CD4-positive, alpha-beta T cell (primary cell): ENCODE results near the gene CHD2. TPM values are rescaled to one million over a fixed set of nuclear protein-coding genes. Genes with fewer than 3 reads are reported as not detected.

Experiments used
- ATAC-seq: fragments of 200-7000 bp; cut with Tn5 transposase; one replicate; pipeline ENCODE4 v1.10.0; 2022; ENCODE audit warnings: mild to moderate bottlenecking; ENCODE audit not compliant: poor library complexity
- CTCF ChIA-PET: fragments of 350-600 bp; sonication (Branson Sonifier 250); formaldehyde crosslinking; loops from one replicate; lab custom pipeline; 2021; ENCODE audit warnings: antibody characterized with exemption, inconsistent platforms; lab: Charles Lee
- POLR2A ChIA-PET: fragments of 350-600 bp; sonication (Branson Sonifier 250); formaldehyde crosslinking; loops from one replicate; lab custom pipeline; 2021; ENCODE audit warnings: antibody characterized with exemption, inconsistent platforms; lab: Charles Lee
- DNase-seq, 14 experiments: peaks; one replicate each; pipeline ENCODE4 v3.0.0-alpha.2; 2013 to 2020; ENCODE audit warnings: mixed read lengths in 2 of 14
- H3K27ac ChIP-seq, 2 donors: one replicate each; pipeline versions ENCODE4 v1.5.1 to v1.7.0; 2013; ENCODE audit warnings: low read length in 2 of 2, low read depth in 1 of 2, mild to moderate bottlenecking in 1 of 2
- H3K27me3 ChIP-seq, 2 experiments: 1 replicate in 1 of 2; 2 replicates in 1 of 2; pipeline versions ENCODE4 v1.6.1 to v1.7.0; 2013; ENCODE audit warnings: low read length in 2 of 2, control low read depth in 1 of 2, mild to moderate bottlenecking in 1 of 2, moderate library complexity in 1 of 2; ENCODE audit not compliant: insufficient read depth in 2 of 2, control insufficient read depth in 1 of 2
- H3K36me3 ChIP-seq: one replicate; pipeline ENCODE4 v1.6.1; 2013; ENCODE audit warnings: low read length, control low read depth; ENCODE audit not compliant: insufficient read depth
- H3K4me1 ChIP-seq: one replicate; pipeline ENCODE4 v1.6.1; 2013; ENCODE audit warnings: low read length, control low read depth; ENCODE audit not compliant: insufficient read depth
- H3K4me3 ChIP-seq: one replicate; pipeline ENCODE4 v1.5.1; 2013; ENCODE audit warnings: mild to moderate bottlenecking, low read length, moderate library complexity
- H3K9me3 ChIP-seq, 2 experiments: 1 replicate in 1 of 2; 2 replicates in 1 of 2; pipeline versions ENCODE4 v1.6.1 to v1.7.0; 2013; ENCODE audit warnings: low read length in 2 of 2, mild to moderate bottlenecking in 2 of 2, control low read depth in 1 of 2, moderate library complexity in 1 of 2; ENCODE audit not compliant: control insufficient read depth in 1 of 2, insufficient read depth in 1 of 2
- H3K27ac Mint-ChIP-seq: one replicate; pipeline ENCODE4 v1.8.0; 2020; ENCODE audit warnings: mixed read lengths
- H3K27me3 Mint-ChIP-seq: one replicate; pipeline ENCODE4 v1.8.0; 2021; ENCODE audit warnings: mixed read lengths
- H3K36me3 Mint-ChIP-seq: one replicate; pipeline ENCODE4 v1.8.0; 2021; ENCODE audit warnings: low read depth, mixed read lengths
- H3K4me1 Mint-ChIP-seq: one replicate; pipeline ENCODE4 v1.8.0; 2021; ENCODE audit warnings: low read depth, mixed read lengths
- H3K4me3 Mint-ChIP-seq: one replicate; pipeline ENCODE4 v1.8.0; 2020; ENCODE audit warnings: mild to moderate bottlenecking, mixed read lengths
- H3K9me3 Mint-ChIP-seq: one replicate; pipeline ENCODE4 v1.8.0; 2020; ENCODE audit warnings: mixed read lengths
- CTCF ChIP-seq: fragments of 200-600 bp; IDR thresholded peaks from one replicate; pipeline ENCODE4 v1.8.0; 2022; ENCODE audit warnings: antibody characterized with exemption, mild to moderate bottlenecking
- intact Hi-C, 2 experiments: fragments of 100-400 bp; cut with DNase I in 1 of 2; cut with micrococcal nuclease in 1 of 2; formaldehyde crosslinking; loops; one replicate each; pipeline versions ENCODE4 v1.15.1 to v1.9.0; 2023 to 2025; cut with DNase I, micrococcal nuclease
- microRNA-seq: library from miRNA; unstranded; fragments of <30 nt; microRNA quantifications from one replicate; pipeline ENCODE4 v1.2.0, GENCODE V29; 2021; ENCODE audit warnings: borderline microRNAs expressed, borderline replicate concordance
- total RNA-seq, 174 experiments: library from RNA in 2 of 174; stranded (reverse) in 2 of 174; gene quantifications; one replicate each; pipeline ENCODE4 v1.2.3 and lab custom pipeline; 2021 to 2026

Gene CHD2
- total RNA-seq, 2 experiments from 2014 or later, result 615 to 660 TPM

- ChIA-PET CTCF (interaction anchor here (1.4 kb wide), 1 partner anchor 11 kb away, joined by 4 read pairs; no protein-coding TSS in a partner anchor), POLR2A (no interaction called here)
- Mint-ChIP-seq H3K27me3 (peaks cover 75% of the 10 kb centered on the region), H3K4me1 (peaks cover 3% of the 10 kb centered on the region), H3K9me3 (no peaks in the 10 kb centered on the region), H3K36me3 (no peaks in the 10 kb centered on the region), H3K4me3 (no peak overlapping the region), H3K27ac (no peak overlapping the region)
- Histone ChIP-seq H3K9me3 (peaks cover 0 to 5% of the 10 kb centered on the region in 2 experiments), H3K4me1 (peaks cover 15% of the 10 kb centered on the region), H3K27me3 (peaks cover 26 to 44% of the 10 kb centered on the region in 2 experiments), H3K27ac (no peak overlapping the region), H3K4me3 (no peak overlapping the region), H3K36me3 (no peaks in the 10 kb centered on the region)
- ATAC-seq (no peak), DNase-seq (no peak)
- TF ChIP-seq CTCF, result no peak
- intact Hi-C loops, result no loop called here
Observed at GRCh38 chr15:93076875-93077274, 176.8 kb downstream of the CHD2 start.

Small RNAs within 50 kb of the gene (microRNA-seq; reads per million reads assigned to microRNA genes)
- 0.61 reads per million for gene MIR3175

Other genes with a start within 250 kb of the CHD2 start
- 1 to 10 TPM; 3.4 to 3.6 TPM for gene FAM174B, start 244.5 kb upstream of the CHD2 start, total RNA-seq
- not detected for gene RGMA, start 188.9 kb downstream of the CHD2 start, total RNA-seq